ENCODE data around the gene OR2T27.
"Not testable (repeated sequence)": the region's sequence is repeated elsewhere in the genome, so short reads cannot be mapped to it uniquely, and the experiment has no call there.

The OR2T27 gene, protein sequence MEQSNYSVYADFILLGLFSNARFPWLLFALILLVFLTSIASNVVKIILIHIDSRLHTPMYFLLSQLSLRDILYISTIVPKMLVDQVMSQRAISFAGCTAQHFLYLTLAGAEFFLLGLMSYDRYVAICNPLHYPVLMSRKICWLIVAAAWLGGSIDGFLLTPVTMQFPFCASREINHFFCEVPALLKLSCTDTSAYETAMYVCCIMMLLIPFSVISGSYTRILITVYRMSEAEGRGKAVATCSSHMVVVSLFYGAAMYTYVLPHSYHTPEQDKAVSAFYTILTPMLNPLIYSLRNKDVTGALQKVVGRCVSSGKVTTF

GRCh38 chr1:248655354-248655753 lies at the start of gene OR2T27:
Gene OR2T27 (minus strand): TSS chr1:248655528. CDS start chr1:248650884, 4,644 bp downstream.
- H3K4me3 ChIP-seq (ENCODE audit: low read length); DNase-seq (ENCODE audit: low read depth): not testable (repeated sequence)

DNA sequence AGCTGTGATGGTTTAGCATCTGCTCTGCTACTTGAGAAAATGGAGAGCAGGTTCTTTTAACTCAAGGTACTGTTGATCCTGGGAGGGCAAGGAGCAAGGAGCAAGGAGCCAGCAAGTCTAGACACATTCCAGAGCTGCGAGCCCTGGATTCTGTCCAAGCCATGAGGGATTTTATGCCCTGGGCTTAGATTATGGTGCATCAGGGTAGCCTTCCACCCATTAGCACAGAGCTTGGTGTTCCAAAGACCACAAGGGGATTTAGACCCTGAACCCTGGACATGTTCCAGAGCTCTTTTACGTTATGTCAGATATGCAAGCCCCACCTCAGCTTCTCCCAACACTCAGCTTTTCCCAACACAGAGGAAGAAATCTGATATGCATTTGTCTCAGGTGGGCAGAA lies 49.3 kb upstream of the OR2T27 start:
- TF ChIP-seq, protein P1, sequence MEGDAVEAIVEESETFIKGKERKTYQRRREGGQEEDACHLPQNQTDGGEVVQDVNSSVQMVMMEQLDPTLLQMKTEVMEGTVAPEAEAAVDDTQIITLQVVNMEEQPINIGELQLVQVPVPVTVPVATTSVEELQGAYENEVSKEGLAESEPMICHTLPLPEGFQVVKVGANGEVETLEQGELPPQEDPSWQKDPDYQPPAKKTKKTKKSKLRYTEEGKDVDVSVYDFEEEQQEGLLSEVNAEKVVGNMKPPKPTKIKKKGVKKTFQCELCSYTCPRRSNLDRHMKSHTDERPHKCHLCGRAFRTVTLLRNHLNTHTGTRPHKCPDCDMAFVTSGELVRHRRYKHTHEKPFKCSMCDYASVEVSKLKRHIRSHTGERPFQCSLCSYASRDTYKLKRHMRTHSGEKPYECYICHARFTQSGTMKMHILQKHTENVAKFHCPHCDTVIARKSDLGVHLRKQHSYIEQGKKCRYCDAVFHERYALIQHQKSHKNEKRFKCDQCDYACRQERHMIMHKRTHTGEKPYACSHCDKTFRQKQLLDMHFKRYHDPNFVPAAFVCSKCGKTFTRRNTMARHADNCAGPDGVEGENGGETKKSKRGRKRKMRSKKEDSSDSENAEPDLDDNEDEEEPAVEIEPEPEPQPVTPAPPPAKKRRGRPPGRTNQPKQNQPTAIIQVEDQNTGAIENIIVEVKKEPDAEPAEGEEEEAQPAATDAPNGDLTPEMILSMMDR (IDR thresholded peaks at IDR 0.05; ENCODE audit: insufficient read depth, low read depth, low read length, missing control alignments), result no peak
- DNase-seq (ENCODE audit: low read depth), result no peak
- no peak overlapping the region for H3K4me3 ChIP-seq (ENCODE audit: low read length)

DNA sequence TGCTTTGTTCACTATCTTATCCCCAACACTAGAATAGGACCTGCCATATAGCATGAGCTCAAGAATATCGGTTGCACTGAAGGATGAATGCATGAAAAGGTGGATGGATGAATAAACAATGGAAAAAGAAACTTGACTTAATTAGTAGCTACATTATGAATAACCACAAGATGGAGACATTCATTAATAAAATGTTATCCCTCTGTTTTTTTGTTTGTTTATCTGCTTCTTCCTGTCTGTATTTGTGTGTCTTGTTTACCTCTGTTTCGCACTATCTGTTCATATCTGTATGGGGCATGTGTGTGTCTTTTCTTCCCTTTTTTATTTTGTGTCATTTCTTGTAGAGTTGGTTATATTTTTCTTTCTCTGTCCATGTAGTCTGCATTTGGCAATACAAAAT lies 48.3 kb upstream of the OR2T27 start:
- DNase-seq (ENCODE audit: low read depth), result no peak
- TF ChIP-seq, protein P1 (IDR thresholded peaks at IDR 0.05; ENCODE audit: insufficient read depth, low read depth, low read length, missing control alignments), result no peak
- H3K4me3 ChIP-seq (ENCODE audit: low read length), result no peak overlapping the region

GRCh38 chr1:248702714-248703113 lies 47.4 kb upstream of the OR2T27 start, which contains the start of gene OR14I1:
Gene OR14I1 (minus strand): TSS chr1:248702766.
- TF ChIP-seq, protein P1 (IDR thresholded peaks at IDR 0.05; ENCODE audit: insufficient read depth, low read depth, low read length, missing control alignments), result no peak
- H3K4me3 ChIP-seq (ENCODE audit: low read length), result no peak within 1 kb of the TSS
- no peak for DNase-seq (ENCODE audit: low read depth)

GRCh38 chr1:248699099-248699498 lies 43.8 kb upstream of the OR2T27 start:
- no peak overlapping the region for H3K4me3 ChIP-seq (ENCODE audit: low read length)
- TF ChIP-seq, protein P1 (IDR thresholded peaks at IDR 0.05; ENCODE audit: insufficient read depth, low read depth, low read length, missing control alignments), result no peak
- DNase-seq (ENCODE audit: low read depth), result no peak

- TF ChIP-seq, protein P1 (IDR thresholded peaks at IDR 0.05; ENCODE audit: insufficient read depth, low read depth, low read length, missing control alignments), result no peak
- no peak overlapping the region for H3K4me3 ChIP-seq (ENCODE audit: low read length)
- DNase-seq (ENCODE audit: low read depth), result no peak
Measured at GRCh38 chr1:248697907-248698306, 42.6 kb upstream of the OR2T27 start.

DNA sequence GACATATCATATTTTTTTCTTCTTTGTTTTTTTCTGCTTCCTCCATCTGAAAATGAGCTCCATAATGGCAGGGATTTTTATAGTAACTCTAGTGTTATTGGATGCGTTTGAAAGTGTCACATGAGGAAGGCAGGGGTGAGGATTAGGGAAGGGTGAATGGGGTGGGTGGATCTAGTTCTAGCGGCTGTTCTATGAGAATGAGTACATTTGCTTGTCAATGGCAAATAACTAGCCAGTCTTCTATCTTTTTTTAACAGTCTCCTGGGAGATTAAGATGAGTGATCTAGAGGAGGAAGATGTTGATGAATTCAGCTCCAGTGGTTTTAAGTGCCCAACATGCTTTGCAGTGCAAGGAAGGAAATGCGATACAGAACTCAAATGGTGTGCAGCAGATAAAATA lies 41.4 kb upstream of the OR2T27 start:
- TF ChIP-seq, protein P1 (IDR thresholded peaks at IDR 0.05; ENCODE audit: insufficient read depth, low read depth, low read length, missing control alignments), result no peak
- no peak overlapping the region for H3K4me3 ChIP-seq (ENCODE audit: low read length)
- no peak for DNase-seq (ENCODE audit: low read depth)
